ENCODE results near the gene PDCD7. TPM values are rescaled to one million over a fixed set of nuclear protein-coding genes. Genes with fewer than 3 reads are reported as not detected.

The PDCD7 gene
- total RNA-seq, 1 donor from 2014 or later, result 40.8 TPM

- Mint-ChIP-seq H3K4me3 (no peak overlapping the region), H3K9me3 (no peaks in the 10 kb centered on the region), H3K36me3 (ENCODE audit: low read depth) (no peaks in the 10 kb centered on the region), H3K27ac (ENCODE audit: unreplicated experiment) (no peak overlapping the region), H3K4me1 (peaks cover 9% of the 10 kb centered on the region), H3K27me3 (ENCODE audit: low read depth) (no peaks in the 10 kb centered on the region)
- no peak for TF ChIP-seq CTCF (conservative IDR thresholded peaks at IDR 0.05)
- no peak for DNase-seq (ENCODE audit: low read depth, low spot score)
Measured at GRCh38 chr15:65091946-65092770, 41.5 kb downstream of the PDCD7 start.

- Mint-ChIP-seq H3K9me3 (no peaks in the 10 kb centered on the region), H3K4me3 (no peak overlapping the region), H3K27me3 (ENCODE audit: low read depth) (peaks cover 9% of the 10 kb centered on the region), H3K36me3 (ENCODE audit: low read depth) (no peaks in the 10 kb centered on the region), H3K27ac (ENCODE audit: unreplicated experiment) (no peak overlapping the region), H3K4me1 (peaks cover 28% of the 10 kb centered on the region)
- no peak for DNase-seq (ENCODE audit: low read depth, low spot score)
- TF ChIP-seq CTCF (conservative IDR thresholded peaks at IDR 0.05), result no peak
Measured at GRCh38 chr15:65089206-65089824, 44.3 kb downstream of the PDCD7 start.

GRCh38 chr15:65088643-65089021 lies 45.0 kb downstream of the PDCD7 start:
- TF ChIP-seq CTCF (conservative IDR thresholded peaks at IDR 0.05), result no peak
- Mint-ChIP-seq H3K36me3 (ENCODE audit: low read depth) (no peaks in the 10 kb centered on the region), H3K27me3 (ENCODE audit: low read depth) (peaks cover 9% of the 10 kb centered on the region), H3K4me3 (no peak overlapping the region), H3K27ac (ENCODE audit: unreplicated experiment) (no peak overlapping the region), H3K9me3 (no peaks in the 10 kb centered on the region), H3K4me1 (peaks cover 32% of the 10 kb centered on the region)
- DNase-seq (ENCODE audit: low read depth, low spot score), result no peak

GRCh38 chr15:65087873-65088642 lies 45.5 kb downstream of the PDCD7 start:
- H3K4me1 Mint-ChIP-seq, result peaks cover 38% of the 10 kb centered on the region
- H3K27ac Mint-ChIP-seq (ENCODE audit: unreplicated experiment), result no peak overlapping the region
- H3K4me3 Mint-ChIP-seq, result no peak overlapping the region
- no peak for DNase-seq (ENCODE audit: low read depth, low spot score)
- H3K9me3 Mint-ChIP-seq, result no peaks in the 10 kb centered on the region
- H3K27me3 Mint-ChIP-seq (ENCODE audit: low read depth), result peaks cover 9% of the 10 kb centered on the region
- TF ChIP-seq CTCF (conservative IDR thresholded peaks at IDR 0.05), result no peak
- H3K36me3 Mint-ChIP-seq (ENCODE audit: low read depth), result no peaks in the 10 kb centered on the region

- H3K9me3 Mint-ChIP-seq, result no peaks in the 10 kb centered on the region
- no peak for TF ChIP-seq CTCF (conservative IDR thresholded peaks at IDR 0.05)
- no peak for DNase-seq (ENCODE audit: low read depth, low spot score)
- no peaks in the 10 kb centered on the region for H3K36me3 Mint-ChIP-seq (ENCODE audit: low read depth)
- H3K27me3 Mint-ChIP-seq (ENCODE audit: low read depth), result peaks cover 9% of the 10 kb centered on the region
- no peak overlapping the region for H3K27ac Mint-ChIP-seq (ENCODE audit: unreplicated experiment)
- no peak overlapping the region for H3K4me3 Mint-ChIP-seq
- H3K4me1 Mint-ChIP-seq, result peaks cover 44% of the 10 kb centered on the region
Measured at GRCh38 chr15:65087411-65087810, 46.2 kb downstream of the PDCD7 start.
